Heart left ventricle (tissue), 13 donors: ENCODE results near the gene NRARP.

ENCODE experiments used
- POLR2A ChIP-seq, 2 donors: fragments of 450-650 bp; IDR thresholded peaks; one replicate each; pipeline ENCODE4 v1.6.1; 2017; ENCODE audit warnings: antibody characterized with exemption in 2 of 2, mild to moderate bottlenecking in 2 of 2, moderate library complexity in 2 of 2
- TF ChIP-seq, protein P1 (sequence below), 12 donors: fragments of 200-600 bp; sonication (generic) in 4 of 12; IDR thresholded peaks; one replicate each; pipeline versions ENCODE4 v1.5.0 to v1.8.0; 2018 to 2022; ENCODE audit warnings: antibody characterized with exemption in 12 of 12, mild to moderate bottlenecking in 5 of 12
- donor health status: ischemic (EF 13 %, LVEDD 7.1; RV severe dilation, severe dysfunction).
- donor health status: DM: no; HTN: yes; CAD: no.
- donor health status: DM: no; HTN: no; CAD: no.
- donor health status: ischemic (EF 25% LVEDD 6.9; RV normal size, moderate dysfunction).
- donor health status: ischemic (EF 25% LVEDD 5.7; RV mildly dilated, moderate dysfunction).
- donor health status: ischemic (EF 35%, LVEDD 5.7; RV mildly dilated, moderate dysfunction).
- donor health status: nonischemic (EF 11% LVEDD 7.7; RV severe dilation, severe dysfunction).
- donor health status: DM: yes; HTN: yes; CAD: no.
- donor health status: PGD.
- donor health status: ischemic (EF 29% LVEDD 5.4; RV normal size, mild dysfunction).
- donor health status: nonischemic (EF 23%, LVEDD 6.1; RV moderate dilation, normal function).

DNA sequence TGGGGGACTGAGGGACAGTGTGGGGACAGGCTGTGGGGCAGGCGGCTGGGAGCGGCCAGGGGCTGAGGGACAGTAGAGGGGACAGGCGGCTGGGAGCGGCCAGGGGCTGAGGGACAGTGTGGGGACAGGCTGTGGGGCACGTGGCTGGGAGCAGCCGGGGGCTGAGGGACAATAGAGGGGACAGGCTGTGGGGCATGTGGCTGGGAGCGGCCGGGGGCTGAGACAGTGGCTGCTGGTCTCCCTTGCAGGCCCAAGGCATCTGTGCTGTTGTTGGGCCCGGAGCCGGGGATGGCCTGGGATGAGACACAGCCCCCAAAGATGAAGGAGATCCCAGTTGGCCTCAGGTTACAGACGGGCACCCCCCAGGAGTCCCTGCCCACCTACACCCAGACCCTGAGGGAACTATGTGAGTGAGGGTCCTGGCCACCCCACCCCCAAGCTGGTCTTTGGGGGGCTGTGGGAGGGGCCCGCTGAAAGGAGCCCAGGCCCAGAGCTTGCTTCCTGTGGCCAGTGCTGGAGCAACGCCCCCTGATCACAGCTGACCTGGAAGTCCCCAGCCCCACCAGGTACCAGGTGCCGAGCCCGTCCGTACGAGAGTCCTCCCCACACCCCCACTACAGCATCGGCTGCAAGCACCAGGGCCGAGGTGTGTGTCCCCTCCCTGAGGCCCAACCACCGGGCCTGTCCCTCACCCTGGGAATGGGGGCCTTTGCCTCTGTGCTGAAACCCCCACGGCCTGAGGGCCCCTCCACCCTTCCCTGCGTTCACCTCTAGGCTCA is 50.4 kb downstream of the NRARP start:
- TF ChIP-seq, protein P1, sequence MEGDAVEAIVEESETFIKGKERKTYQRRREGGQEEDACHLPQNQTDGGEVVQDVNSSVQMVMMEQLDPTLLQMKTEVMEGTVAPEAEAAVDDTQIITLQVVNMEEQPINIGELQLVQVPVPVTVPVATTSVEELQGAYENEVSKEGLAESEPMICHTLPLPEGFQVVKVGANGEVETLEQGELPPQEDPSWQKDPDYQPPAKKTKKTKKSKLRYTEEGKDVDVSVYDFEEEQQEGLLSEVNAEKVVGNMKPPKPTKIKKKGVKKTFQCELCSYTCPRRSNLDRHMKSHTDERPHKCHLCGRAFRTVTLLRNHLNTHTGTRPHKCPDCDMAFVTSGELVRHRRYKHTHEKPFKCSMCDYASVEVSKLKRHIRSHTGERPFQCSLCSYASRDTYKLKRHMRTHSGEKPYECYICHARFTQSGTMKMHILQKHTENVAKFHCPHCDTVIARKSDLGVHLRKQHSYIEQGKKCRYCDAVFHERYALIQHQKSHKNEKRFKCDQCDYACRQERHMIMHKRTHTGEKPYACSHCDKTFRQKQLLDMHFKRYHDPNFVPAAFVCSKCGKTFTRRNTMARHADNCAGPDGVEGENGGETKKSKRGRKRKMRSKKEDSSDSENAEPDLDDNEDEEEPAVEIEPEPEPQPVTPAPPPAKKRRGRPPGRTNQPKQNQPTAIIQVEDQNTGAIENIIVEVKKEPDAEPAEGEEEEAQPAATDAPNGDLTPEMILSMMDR (IDR thresholded peaks at IDR 0.05), result no peak
- no peak for TF ChIP-seq POLR2A (IDR thresholded peaks at IDR 0.05)
